OCI-LY7 (cell line): ENCODE results near the gene MAPK11. TPM values are rescaled to one million over a fixed set of nuclear protein-coding genes. Genes with fewer than 3 reads are reported as not detected.
A peak's percentile ranks its signal among the peaks of the same experiment; 100 is the strongest.

Experiments
- BruUV-seq: library from RNA; stranded (reverse); fragments of 400-500 nt; replicated peaks from 2 replicates; lab custom pipeline; 2021; lab: Mats Ljungman, UMichigan
- CTCF ChIA-PET: fragments of 300-600 bp; sonication (Branson Sonifier 250); formaldehyde crosslinking; loops from one replicate; lab custom pipeline; 2022; ENCODE audit warnings: antibody characterized with exemption; ENCODE audit not compliant: unreplicated experiment; lab: Charles Lee
- POLR2A ChIA-PET: fragments of 300-600 bp; sonication (Branson Sonifier 250); formaldehyde crosslinking; loops from one replicate; lab custom pipeline; 2022; ENCODE audit warnings: antibody characterized with exemption; lab: Charles Lee
- DNase-seq: peaks from one replicate; pipeline ENCODE4 v3.0.0-alpha.2; 2015; ENCODE audit warnings: low spot score
- H2AFZ ChIP-seq: fragments of 200-600 bp; sonication (generic), shearing (Covaris generic); 2 replicates; pipeline ENCODE4 v1.6.1; 2014; ENCODE audit warnings: mild to moderate bottlenecking, antibody characterized with exemption, low read length, moderate library complexity
- H3K27ac ChIP-seq: fragments of 200-600 bp; sonication (generic); 2 replicates; pipeline ENCODE4 v1.5.1; 2014; ENCODE audit warnings: mixed run types, low read depth, mild to moderate bottlenecking, moderate library complexity, low read length, inconsistent platforms; ENCODE audit not compliant: poor library complexity, severe bottlenecking
- H3K36me3 ChIP-seq: fragments of 200-600 bp; sonication (generic); 2 replicates; pipeline ENCODE4 v1.6.1; 2014; ENCODE audit warnings: mild to moderate bottlenecking, antibody characterized with exemption, low read length, moderate library complexity, mixed read lengths; ENCODE audit not compliant: insufficient read depth
- H3K4me1 ChIP-seq: fragments of 200-600 bp; sonication (generic); 2 replicates; pipeline ENCODE4 v1.5.1; 2014; ENCODE audit warnings: mild to moderate bottlenecking, low read length; ENCODE audit not compliant: insufficient read depth, poor library complexity, severe bottlenecking
- H3K4me2 ChIP-seq: fragments of 200-600 bp; sonication (generic); 2 replicates; pipeline ENCODE4 v1.6.1; 2014; ENCODE audit warnings: mild to moderate bottlenecking, low read length
- H3K4me3 ChIP-seq: fragments of 200-600 bp; sonication (generic); 2 replicates; pipeline ENCODE4 v1.5.1; 2014; ENCODE audit warnings: mild to moderate bottlenecking, low read depth, low read length; ENCODE audit not compliant: poor library complexity, severe bottlenecking
- H3K79me2 ChIP-seq: fragments of 200-600 bp; sonication (generic); 2 replicates; pipeline ENCODE4 v1.6.1; 2016; ENCODE audit warnings: low read depth, mild to moderate bottlenecking, low read length, moderate library complexity, mixed read lengths; ENCODE audit not compliant: insufficient read depth
- H3K9me2 ChIP-seq: fragments of 200-600 bp; sonication (generic); 2 replicates; pipeline ENCODE4 v1.6.1; 2016; ENCODE audit warnings: mild to moderate bottlenecking, low read length, mixed read lengths; ENCODE audit not compliant: insufficient read depth
- H3K9me3 ChIP-seq: fragments of 200-600 bp; sonication (generic); 2 replicates; pipeline ENCODE4 v1.6.1; 2014; ENCODE audit warnings: mild to moderate bottlenecking, mixed run types, low read length, mixed read lengths
- H4K20me1 ChIP-seq: fragments of 200-600 bp; sonication (generic); 2 replicates; pipeline ENCODE4 v1.6.1; 2014; ENCODE audit warnings: mild to moderate bottlenecking, antibody characterized with exemption, low read length, moderate library complexity, mixed read lengths; ENCODE audit not compliant: insufficient read depth
- CTCF ChIP-seq: fragments of 200-600 bp; sonication (generic); conservative IDR thresholded peaks from 2 replicates; pipeline ENCODE4 v1.5.1; 2014; ENCODE audit warnings: mild to moderate bottlenecking, antibody characterized with exemption, low read length, moderate library complexity, mixed read lengths
- EZH2phosphoT487 ChIP-seq: fragments of 200-600 bp; sonication (generic); IDR thresholded peaks from 2 replicates; pipeline ENCODE4 v1.6.1; 2018; ENCODE audit warnings: low read depth, borderline replicate concordance, mild to moderate bottlenecking, mixed run types, antibody characterized with exemption, low read length, moderate library complexity, mixed read lengths
- intact Hi-C: fragments of 100-400 bp; cut with micrococcal nuclease; formaldehyde crosslinking; loops from one replicate; pipeline ENCODE4 v1.10.0; 2022; ENCODE audit not compliant: unreplicated experiment
- total RNA-seq, 2 experiments: library from RNA; depleted of rRNA in 1 of 2; stranded (reverse); fragments of >200 nt in 1 of 2; shearing (Covaris generic) in 1 of 2; gene quantifications; 2 replicates each; pipeline ENCODE4 v1.2.3, GENCODE V29; 2014 to 2022

MAPK11 gene
- total RNA-seq, 2 experiments from 2014 or later, result 12.0 to 19.7 TPM

GRCh38 chr22:50315289-50316113, 45.3 kb upstream of the MAPK11 start:
- TF ChIP-seq EZH2phosphoT487 (no peak), CTCF (no peak)
- Histone ChIP-seq H3K27ac (peak overlapping the region; percentile 91), H3K4me1 (peaks cover 72% of the 10 kb centered on the region), H3K4me3 (peak overlapping the region; percentile 71), H3K9me3 (no peaks in the 10 kb centered on the region), H3K36me3 (no peaks in the 10 kb centered on the region), H3K79me2 (no peaks in the 10 kb centered on the region), H4K20me1 (no peaks in the 10 kb centered on the region), H3K9me2 (no peaks in the 10 kb centered on the region), H3K4me2 (peak overlapping the region; percentile 96), H2AFZ (no peak overlapping the region)
- CTCF ChIA-PET, result interaction anchor here (0.6 to 1.3 kb wide), 3 partner anchors 12 to 22 kb away, joined by 3 read pairs; no protein-coding TSS in a partner anchor
- DNase-seq, result peak; percentile 75
- no TSS peak for BruUV-seq
- intact Hi-C loops, result loop anchor here (5.0 kb wide), 1 partner anchor 123 kb away; no protein-coding TSS in a partner anchor
- POLR2A ChIA-PET, result interaction anchor here (1.2 to 2.6 kb wide), 2 partner anchors 11 to 39 kb away, joined by 4 to 10 read pairs; no protein-coding TSS in a partner anchor

- no peak overlapping the region for H2AFZ ChIP-seq
- H3K36me3 ChIP-seq, result no peaks in the 10 kb centered on the region
- BruUV-seq, result no TSS peak
Measured at GRCh38 chr22:50314455-50315288, 44.5 kb upstream of the MAPK11 start.

More at GRCh38 chr22:50314455-50315288, 44.5 kb upstream of the MAPK11 start:
- H3K9me3 ChIP-seq, result no peaks in the 10 kb centered on the region
- peaks cover 64% of the 10 kb centered on the region for H3K4me1 ChIP-seq
- H4K20me1 ChIP-seq, result no peaks in the 10 kb centered on the region
- TF ChIP-seq CTCF (no peak), EZH2phosphoT487 (no peak)
- DNase-seq, result peak; percentile 93
- peak overlapping the region; percentile 71 for H3K4me3 ChIP-seq
- H3K27ac ChIP-seq, result peak overlapping the region; percentile 91
- no peaks in the 10 kb centered on the region for H3K79me2 ChIP-seq
- intact Hi-C loops, result loop anchor here (1.0 to 5.0 kb wide), 3 partner anchors 13 to 122 kb away; partner anchors contain the start of gene DENND6B
- H3K4me2 ChIP-seq, result peak overlapping the region; percentile 96
- POLR2A ChIA-PET, result interaction anchor here (1.2 to 2.6 kb wide), 2 partner anchors 11 to 38 kb away, joined by 4 to 10 read pairs; no protein-coding TSS in a partner anchor
- H3K9me2 ChIP-seq, result no peaks in the 10 kb centered on the region
- CTCF ChIA-PET, result interaction anchor here (0.6 to 1.2 kb wide), 2 partner anchors 11 to 42 kb away, joined by 3 to 10 read pairs; no protein-coding TSS in a partner anchor
